ENCODE measurements around the gene GFM2. TPM values are rescaled to one million over a fixed set of nuclear protein-coding genes. Genes with fewer than 3 reads are reported as not detected.
A peak's percentile ranks its signal among the peaks of the same experiment; 100 is the strongest.

The GFM2 gene
- total and polyA plus RNA-seq, 3 donors from 2014 or later = 35.5 to 62.0 (median 47.8) TPM

DNA sequence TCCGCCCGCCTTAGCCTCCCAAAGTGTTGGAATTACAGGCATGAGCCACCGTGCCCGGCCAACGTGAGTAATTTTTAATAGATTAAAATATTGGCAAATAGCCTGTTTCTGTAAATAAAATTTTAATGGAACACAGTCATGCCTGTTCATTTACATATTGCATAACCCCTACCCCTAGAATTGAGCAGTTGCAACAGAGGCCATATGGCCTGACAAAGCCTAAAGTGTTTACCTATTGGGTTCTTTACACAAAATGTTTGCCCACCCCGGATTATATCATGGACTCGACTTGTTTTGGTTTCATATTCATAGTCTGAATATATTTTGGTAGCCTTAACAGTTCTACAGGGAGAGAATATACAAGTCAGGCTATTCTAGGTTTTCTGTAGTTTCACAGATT is 5.4 kb upstream of the GFM2 start:
- 68 to 74% methylated on average over 7 of the region's 7 CpGs for WGBS, 2 donors
- no peaks in the 10 kb centered on the region for H3K27me3 ChIP-seq
- H3K4me3 ChIP-seq = no peak overlapping the region
- no peak for DNase-seq
- H3K27ac ChIP-seq = no peak overlapping the region
- H3K4me1 ChIP-seq = no peaks in the 10 kb centered on the region
- H3K36me3 ChIP-seq (ENCODE audit: low read depth, missing control alignments) = no peaks in the 10 kb centered on the region
- no peak for TF ChIP-seq POLR2A (IDR thresholded peaks at IDR 0.05)
- TF ChIP-seq, protein P1, sequence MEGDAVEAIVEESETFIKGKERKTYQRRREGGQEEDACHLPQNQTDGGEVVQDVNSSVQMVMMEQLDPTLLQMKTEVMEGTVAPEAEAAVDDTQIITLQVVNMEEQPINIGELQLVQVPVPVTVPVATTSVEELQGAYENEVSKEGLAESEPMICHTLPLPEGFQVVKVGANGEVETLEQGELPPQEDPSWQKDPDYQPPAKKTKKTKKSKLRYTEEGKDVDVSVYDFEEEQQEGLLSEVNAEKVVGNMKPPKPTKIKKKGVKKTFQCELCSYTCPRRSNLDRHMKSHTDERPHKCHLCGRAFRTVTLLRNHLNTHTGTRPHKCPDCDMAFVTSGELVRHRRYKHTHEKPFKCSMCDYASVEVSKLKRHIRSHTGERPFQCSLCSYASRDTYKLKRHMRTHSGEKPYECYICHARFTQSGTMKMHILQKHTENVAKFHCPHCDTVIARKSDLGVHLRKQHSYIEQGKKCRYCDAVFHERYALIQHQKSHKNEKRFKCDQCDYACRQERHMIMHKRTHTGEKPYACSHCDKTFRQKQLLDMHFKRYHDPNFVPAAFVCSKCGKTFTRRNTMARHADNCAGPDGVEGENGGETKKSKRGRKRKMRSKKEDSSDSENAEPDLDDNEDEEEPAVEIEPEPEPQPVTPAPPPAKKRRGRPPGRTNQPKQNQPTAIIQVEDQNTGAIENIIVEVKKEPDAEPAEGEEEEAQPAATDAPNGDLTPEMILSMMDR (IDR thresholded peaks at IDR 0.05) = no peak
- no peaks in the 10 kb centered on the region for H3K9me3 ChIP-seq
- intact Hi-C loops (cut with DNase I; ENCODE audit: low total_unique reads) = no loop called here

DNA sequence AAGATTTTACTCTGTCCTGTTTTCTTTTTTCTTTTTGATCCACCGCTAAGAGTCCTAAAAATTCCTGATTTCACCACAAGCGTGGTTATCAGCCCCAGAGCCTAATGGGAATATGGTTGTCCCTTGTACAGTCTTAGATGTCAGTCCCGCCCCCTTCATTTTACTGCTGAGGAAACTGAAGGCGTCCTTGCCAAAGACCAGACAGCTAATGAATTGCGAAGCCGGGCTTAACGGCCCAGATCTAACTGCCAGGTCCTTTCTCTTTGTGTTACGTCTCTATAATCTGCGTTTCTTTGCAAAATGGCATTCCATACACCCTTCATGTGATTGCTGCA is 629 bp upstream of the GFM2 start:
- peak; percentile 61 for DNase-seq
- Histone ChIP-seq H3K4me3 (peak overlapping the region; percentile 90 to 98), H3K9me3 (no peaks in the 10 kb centered on the region), H3K27me3 (no peaks in the 10 kb centered on the region), H3K36me3 (ENCODE audit: low read depth, missing control alignments) (no peaks in the 10 kb centered on the region), H3K4me1 (peaks cover 18% of the 10 kb centered on the region), H3K27ac (peak overlapping the region; percentile 82)
- 0 to 2% methylated on average over 9 of the region's 9 CpGs for WGBS, 2 donors
- TF ChIP-seq, protein P1 (IDR thresholded peaks at IDR 0.05) = no peak
- TF ChIP-seq POLR2A (IDR thresholded peaks at IDR 0.05) = no peak
- intact Hi-C loops (cut with DNase I; ENCODE audit: low total_unique reads) = no loop called here

DNA sequence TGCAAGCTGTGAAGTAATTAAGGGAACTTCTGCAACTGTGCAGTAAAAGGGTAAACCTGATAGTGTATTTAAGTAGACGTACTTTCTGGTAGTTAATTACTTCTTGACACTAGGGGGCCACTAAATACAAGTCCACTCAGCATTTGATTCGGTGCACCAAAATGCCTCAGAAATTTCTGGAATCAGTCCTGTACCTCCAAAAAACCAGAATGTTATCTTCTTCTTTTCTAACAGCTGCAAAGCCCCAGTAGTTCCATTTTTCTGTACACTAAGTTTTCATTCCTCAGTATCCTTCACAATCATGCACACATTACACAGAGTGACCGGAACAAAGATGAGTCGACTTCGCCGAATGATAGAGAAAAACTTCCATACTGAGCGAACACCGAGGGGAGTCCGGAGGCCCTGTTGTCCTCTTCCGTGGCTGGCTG is 484 bp downstream of the GFM2 start:
- no peak for DNase-seq

DNA sequence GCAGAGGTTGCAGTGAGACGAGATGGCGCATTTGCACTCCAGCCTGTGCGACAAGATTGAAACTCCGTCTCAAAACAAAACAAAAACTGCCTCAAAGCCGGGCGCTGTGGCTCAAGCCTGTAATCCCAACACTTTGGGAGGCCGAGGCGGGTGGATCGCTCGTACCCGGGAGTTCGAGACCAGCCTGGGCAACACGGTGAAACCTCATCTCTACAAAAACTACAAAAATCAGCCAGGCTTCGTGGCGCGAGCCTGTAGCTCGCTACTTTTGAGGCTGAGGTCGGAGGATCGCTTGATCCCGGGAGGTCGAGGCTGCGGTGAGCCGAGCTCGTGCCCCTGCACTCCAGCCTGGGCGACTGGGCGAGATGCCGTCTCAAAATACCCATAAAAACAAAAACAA is 988 bp downstream of the GFM2 start:
- no peaks in the 10 kb centered on the region for H3K9me3 ChIP-seq
- no peak for DNase-seq
- 39 to 46% methylated on average over 27 of the region's 27 CpGs for WGBS, 2 donors
- no peaks in the 10 kb centered on the region for H3K36me3 ChIP-seq (ENCODE audit: low read depth, missing control alignments)
- peak overlapping the region; percentile 35 to 82 for H3K27ac ChIP-seq
- no peak for TF ChIP-seq POLR2A (IDR thresholded peaks at IDR 0.05)
- no peaks in the 10 kb centered on the region for H3K27me3 ChIP-seq
- H3K4me1 ChIP-seq = peaks cover 18% of the 10 kb centered on the region
- intact Hi-C loops (cut with DNase I; ENCODE audit: low total_unique reads) = no loop called here
- peak overlapping the region; percentile 90 to 98 for H3K4me3 ChIP-seq

More for the DNA sequence above, 484 bp downstream of the GFM2 start:
- WGBS, 2 donors = 0% methylated on average over 10 of the region's 10 CpGs
- intact Hi-C loops (cut with DNase I; ENCODE audit: low total_unique reads) = no loop called here
- TF ChIP-seq, protein P1 (IDR thresholded peaks at IDR 0.05) = peak; percentile 47 to 63 (median 49)
- TF ChIP-seq POLR2A (IDR thresholded peaks at IDR 0.05) = no peak
- H3K36me3 ChIP-seq (ENCODE audit: low read depth, missing control alignments) = no peaks in the 10 kb centered on the region
- H3K9me3 ChIP-seq = no peaks in the 10 kb centered on the region
- H3K4me3 ChIP-seq = peak overlapping the region; percentile 90 to 98
- H3K4me1 ChIP-seq = peaks cover 18% of the 10 kb centered on the region
- H3K27me3 ChIP-seq = no peaks in the 10 kb centered on the region
- H3K27ac ChIP-seq = peak overlapping the region; percentile 82

DNA sequence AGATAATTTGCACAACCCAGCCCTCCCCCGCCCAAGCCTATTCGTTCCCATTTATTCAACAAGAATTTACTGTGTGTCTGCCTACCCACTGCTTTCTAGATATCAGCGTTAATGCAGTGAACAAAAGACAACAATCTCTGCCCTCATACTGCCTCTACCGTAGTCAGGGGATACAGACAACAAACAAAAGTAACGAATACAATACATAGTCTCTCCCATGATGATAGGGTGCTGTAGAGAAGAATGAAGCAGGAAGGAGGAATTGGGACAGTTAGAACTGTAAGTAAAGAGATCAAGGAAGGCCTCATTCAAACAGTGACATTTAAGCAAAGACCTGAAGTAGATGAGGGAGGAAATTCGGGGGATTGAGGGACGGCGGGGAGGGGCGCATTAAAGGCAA is 1.7 kb downstream of the GFM2 start:
- no peaks in the 10 kb centered on the region for H3K27me3 ChIP-seq
- DNase-seq = no peak
- H3K9me3 ChIP-seq = no peaks in the 10 kb centered on the region
- 39 to 55% methylated on average over 9 of the region's 9 CpGs for WGBS, 2 donors
- intact Hi-C loops (cut with DNase I; ENCODE audit: low total_unique reads) = no loop called here
- peaks cover 18% of the 10 kb centered on the region for H3K4me1 ChIP-seq
- no peak for TF ChIP-seq POLR2A (IDR thresholded peaks at IDR 0.05)
- TF ChIP-seq, protein P1 (IDR thresholded peaks at IDR 0.05) = no peak
- H3K27ac ChIP-seq = peak overlapping the region; percentile 35 to 82
- peak overlapping the region in 1 of 2 donors; percentile 98 for H3K4me3 ChIP-seq
- no peaks in the 10 kb centered on the region for H3K36me3 ChIP-seq (ENCODE audit: low read depth, missing control alignments)

All from testis (tissue), 3 donors.